GM18868 (cell line): ENCODE data around the gene NLRP3.
A peak's percentile ranks its signal among the peaks of the same experiment; 100 is the strongest.
"Not testable (repeated sequence)": the region's sequence is repeated elsewhere in the genome, so short reads cannot be mapped to it uniquely, and the experiment has no call there.

Experiments used
- ATAC-seq: cut with Tn5 transposase; IDR thresholded peaks from one replicate; pipeline ENCODE4 v1.9.1; 2021; ENCODE audit warnings: mild to moderate bottlenecking, moderate library complexity; ENCODE audit not compliant: unreplicated experiment

Gene NLRP3

DNA sequence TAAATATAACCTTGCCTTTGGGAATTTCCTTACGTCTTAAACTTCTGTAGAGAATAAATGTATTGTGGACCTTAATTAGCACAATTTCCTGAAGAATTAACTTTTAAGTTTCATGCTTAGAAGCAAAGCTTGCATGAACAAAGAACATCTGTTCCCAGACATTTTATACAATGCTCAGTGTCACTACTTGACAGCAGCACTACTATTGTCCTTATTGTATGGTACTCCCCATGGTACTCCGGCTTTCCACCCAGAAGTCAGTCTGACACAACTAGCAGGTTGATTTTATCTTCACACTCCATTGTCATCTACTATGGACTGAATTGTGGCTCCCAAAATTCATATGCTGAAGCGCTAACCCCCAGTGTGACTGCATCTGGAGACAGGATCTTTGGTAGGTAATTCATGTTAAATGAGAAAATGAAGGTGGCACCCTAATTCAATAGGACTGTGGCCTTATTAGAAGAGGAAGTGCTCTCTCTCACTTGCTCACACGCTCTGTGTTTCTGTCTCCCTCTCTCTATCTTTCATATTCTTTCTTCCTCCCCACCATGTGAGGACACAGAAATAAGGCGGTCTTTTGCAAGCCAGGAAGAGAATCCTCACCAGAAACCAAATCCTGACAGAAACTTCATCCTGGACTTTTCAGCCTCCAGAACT is 52.6 kb downstream of the NLRP3 start:
- ATAC-seq, result no peak

DNA sequence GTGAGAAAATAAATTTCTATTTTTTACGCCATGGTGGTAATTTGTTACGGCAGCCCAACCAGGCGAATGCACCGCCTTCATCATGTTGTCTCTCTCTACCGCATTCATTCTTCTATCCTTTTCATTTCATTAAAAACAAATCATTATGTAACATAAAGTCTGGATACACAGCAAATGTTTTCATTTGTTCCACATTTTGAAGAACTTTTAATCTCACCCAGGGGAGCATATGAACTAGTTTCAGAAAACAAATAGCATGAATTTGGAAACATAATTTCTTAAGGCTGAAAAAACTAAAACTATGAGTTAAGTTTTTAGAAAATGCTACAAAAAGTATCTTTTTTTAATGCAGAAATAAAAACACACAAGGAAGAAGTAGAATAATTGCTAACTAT is 53.2 kb downstream of the NLRP3 start:
- no peak for ATAC-seq

DNA sequence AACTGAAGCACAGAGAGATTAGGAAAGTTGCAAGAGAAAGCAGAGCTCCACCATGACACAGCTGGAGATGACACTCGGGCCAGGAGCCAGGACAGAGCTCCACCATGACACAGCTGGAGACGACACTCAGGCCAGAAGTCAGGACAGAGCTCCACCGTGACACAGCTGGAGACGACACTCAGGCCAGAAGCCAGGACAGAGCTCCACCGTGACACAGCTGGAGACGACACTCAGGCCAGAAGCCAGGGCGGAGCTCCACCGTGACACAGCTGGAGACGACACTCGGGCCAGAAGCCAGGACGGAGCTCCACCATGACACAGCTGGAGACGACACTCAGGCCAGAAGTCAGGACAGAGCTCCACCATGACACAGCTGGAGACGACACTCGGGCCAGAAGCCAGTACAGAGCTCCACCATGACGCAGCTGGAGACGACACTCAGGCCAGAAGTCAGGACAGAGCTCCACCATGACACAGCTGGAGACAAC is 55.0 kb downstream of the NLRP3 start:
- ATAC-seq, result not testable (repeated sequence)

DNA sequence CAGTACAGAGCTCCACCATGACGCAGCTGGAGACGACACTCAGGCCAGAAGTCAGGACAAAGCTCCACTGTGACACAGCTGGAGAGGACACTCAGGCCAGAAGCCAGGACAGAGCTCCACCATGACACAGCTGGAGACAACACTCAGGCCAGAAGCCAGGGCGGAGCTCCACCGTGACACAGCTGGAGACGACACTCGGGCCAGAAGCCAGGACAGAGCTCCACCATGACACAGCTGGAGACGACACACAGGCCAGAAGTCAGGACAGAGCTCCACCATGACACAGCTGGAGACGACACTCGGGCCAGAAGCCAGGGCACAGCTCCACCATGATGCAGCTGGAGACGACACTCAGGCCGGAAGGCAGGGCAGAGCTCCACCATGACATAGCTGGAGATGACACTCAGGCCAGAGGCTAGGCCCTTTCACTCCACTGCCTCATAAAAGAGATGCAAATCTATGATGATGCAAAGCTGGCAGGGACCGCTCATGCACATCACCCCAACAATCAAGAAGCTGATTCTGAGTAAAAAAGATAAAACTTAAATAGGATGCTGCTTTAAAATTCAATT is 55.6 kb downstream of the NLRP3 start:
- ATAC-seq, result peak; percentile 34

DNA sequence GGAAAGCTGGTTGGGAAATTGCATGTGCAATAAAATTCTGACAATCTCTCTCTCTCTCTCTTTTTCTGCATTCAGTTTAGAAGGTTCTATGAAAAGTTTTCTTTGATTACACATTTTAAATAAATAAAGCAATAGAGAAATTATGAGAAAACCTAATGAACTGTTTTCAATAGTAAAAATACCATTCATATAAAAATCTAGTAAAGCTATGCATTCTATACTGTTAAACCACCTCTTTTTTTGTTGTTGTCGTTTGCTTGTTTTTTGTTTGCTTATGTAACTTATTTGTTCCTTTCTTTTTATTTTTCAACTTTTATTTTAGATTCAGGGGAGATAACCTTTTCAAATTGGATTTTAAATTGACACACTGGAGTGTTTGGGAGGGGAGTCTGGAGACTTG is 56.1 kb downstream of the NLRP3 start:
- ATAC-seq, result no peak

DNA sequence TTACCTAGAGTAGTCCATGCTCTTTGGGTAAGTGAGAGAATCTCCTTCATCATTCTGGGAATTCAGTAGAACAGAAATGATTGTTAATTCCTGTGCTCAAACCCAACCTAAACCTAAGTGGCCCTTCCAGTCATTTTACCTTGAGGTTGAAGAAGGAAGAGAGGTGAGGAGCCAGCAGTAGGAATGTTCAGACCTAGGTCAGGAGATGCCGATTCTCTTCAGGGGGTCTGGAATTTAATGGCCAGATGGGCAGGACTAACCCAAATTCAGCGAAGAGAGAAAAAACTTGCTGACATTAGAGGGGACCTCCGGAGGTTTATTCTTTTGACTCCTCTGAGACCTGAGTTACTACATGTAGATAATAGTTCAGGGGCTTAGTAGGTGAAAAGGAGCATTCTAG is 58.4 kb downstream of the NLRP3 start:
- ATAC-seq, result no peak

DNA sequence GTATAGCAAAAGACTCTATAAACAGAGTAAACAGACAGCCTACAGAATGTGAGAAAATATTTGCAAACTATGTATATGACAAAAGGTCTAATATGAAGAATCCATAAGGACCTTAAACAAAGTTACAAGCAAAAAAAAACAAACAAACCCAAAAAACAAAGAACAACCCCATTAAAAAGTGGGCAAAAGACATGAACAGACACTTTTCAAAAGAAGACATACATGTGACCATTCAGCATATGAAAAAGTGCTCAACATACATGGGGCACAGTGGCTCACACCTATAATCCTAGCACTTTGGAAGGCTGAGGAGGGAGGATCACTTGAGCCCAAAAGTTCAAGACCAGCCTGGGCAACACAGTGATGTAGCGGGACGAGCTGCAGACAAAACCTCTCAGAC is 59.8 kb downstream of the NLRP3 start:
- no peak for ATAC-seq

DNA sequence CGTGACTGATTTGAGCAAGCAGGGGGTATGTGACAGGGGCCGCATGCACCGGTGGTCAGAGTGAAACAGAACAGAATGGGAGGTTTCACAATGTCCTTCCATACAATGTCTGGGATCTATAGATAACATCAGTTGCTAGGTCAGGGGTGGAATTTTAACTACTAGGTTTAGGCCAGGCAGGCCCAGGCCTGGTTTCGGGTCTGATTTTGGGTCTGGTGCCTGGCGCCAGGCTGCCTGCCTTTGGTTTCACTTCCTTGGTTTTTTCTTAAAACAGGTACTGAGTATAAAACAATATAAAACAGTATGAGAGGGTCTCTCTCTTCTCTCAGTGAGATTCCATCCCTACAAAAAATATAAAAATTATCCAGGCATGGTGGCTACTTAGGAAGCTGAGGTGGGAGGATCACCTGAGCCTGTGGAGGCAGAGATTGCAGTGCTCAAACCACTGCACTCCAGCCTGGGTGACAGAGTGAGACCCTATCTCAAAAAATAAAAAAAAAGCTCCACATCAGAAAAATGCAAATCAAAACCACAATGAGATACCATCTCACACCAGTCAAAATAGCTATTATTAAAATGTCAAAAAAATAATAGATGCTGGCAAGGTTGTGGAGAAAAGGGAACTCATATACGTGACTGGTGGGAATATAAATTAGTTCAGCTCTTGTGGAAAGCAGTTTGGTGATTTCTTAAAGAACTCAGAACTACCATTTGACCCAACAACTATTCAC is 60.5 kb downstream of the NLRP3 start:
- peak; percentile 68 for ATAC-seq

DNA sequence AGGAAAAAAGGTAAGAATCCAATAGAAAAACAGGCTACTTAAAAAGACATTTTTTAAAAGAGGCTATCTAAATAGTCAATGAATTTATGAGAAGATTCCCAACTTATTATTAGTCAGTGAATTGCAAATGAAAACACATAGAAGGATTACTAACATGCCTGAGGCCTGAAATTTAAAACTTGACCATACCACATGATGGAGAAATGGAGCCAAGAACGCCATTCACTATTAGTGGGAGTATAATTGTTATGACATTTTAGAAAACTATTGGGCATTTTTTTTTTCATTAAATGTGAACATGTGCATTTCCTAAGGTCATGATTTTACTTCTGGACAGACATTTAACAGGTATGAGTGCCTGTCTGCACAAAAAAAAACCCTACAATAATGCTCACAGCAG is 66.8 kb downstream of the NLRP3 start:
- no peak for ATAC-seq

DNA sequence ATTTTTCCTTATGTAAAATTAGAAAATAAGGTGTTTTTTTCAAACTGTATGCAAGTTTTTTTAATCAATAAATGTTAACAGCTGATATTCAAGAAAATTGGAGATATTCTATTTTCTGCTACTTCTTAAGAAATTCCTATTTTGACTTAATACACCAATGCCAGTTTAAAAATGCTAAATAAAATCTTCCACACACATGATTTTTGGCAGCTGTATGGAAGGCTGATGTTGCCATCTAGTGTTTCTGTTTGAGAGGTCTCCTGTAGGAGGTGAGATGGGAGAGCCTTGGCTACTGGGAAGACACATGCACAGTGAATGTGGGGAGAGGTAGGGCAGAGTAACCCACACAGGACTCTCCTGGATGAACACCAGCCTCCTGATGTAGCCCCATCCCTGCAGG is 71.1 kb downstream of the NLRP3 start:
- ATAC-seq, result peak; percentile 87

DNA sequence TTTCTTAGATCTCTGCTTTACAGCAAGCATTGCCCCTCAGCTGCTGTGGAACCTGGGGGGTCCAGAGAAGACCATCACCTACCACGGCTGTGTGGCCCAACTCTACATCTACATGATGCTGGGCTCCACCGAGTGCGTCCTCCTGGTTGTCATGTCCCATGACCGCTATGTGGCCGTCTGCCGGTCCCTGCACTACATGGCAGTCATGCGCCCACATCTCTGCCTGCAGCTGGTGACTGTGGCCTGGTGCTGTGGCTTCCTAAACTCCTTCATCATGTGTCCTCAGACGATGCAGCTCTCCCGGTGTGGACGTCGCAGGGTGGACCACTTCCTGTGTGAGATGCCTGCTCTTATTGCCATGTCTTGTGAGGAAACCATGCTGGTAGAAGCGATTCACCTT is 75.4 kb downstream of the NLRP3 start:
- no peak for ATAC-seq

DNA sequence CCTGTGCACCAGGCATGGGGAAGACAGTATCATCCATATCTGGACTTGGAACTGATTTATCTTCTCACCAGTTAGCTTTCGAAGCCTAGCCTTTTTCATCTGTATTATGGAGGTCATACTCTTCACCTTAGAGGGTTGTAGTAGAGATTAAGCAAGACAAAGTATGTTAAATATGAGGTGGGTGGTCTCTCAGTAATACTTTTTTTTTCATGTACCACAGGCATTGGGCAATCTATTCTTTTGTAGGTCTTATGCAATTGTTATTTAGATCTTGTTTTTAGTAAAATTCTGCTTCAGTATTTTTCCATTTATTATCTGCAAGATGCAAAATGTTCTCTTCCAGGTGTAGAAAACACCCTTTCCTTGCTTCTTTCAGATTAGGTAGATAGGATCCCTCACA is 77.1 kb downstream of the NLRP3 start:
- no peak for ATAC-seq

DNA sequence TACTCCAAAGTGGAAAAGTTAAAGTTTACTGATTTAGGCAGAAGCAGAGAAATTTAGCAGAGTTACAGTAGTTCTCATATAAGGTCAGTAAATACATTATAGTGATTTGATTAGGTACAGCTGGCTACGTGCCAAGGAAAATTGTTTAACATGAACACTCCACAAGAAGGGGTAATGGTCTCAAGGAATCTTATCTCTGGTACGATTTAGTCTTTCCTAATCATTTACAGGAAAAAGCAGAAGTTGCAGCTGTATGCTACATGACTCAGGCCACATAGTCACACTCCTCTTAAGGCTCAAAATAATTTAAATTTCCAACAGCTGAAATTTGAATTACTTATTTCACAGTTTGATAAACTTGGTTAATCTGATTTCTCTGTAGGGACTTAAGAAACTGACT is 78.8 kb downstream of the NLRP3 start:
- ATAC-seq, result no peak

DNA sequence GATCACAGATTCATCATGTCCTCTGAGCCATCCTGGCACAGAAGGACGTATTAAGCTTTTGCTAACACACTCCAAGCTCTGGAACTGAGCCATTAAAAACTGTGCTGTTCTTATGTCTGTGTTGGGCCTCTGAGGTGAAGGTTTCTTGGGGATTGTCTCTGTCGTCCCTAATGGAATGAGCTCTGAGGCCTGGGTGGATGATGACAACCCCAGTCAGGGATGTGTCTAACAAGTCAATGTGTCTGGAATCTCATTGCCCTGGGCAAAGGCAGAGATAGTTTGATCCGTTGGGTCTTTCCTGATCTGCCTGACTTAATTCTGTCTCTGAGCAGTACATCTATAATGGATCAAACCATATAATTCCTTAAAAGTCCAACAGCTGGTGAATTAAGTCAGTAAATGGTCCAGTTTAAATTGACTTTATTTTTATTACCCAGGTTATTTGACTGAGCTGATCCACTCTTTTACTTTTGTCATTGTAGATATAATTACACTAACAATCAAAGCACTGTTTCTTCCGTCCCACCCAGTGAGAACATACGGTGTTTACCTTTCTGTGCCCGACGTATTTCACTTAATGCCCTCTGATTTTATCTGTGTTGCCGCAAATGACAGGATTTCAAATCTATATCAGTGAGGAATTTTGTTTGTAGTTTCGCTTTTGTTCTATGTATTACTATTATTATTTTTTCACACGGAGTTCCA is 80.8 kb downstream of the NLRP3 start:
- ATAC-seq, result no peak
